Neutrophil (primary cell): ENCODE measurements around the gene OST4.
A peak's percentile ranks its signal among the peaks of the same experiment; 100 is the strongest.

Experiments used
- H3K27ac ChIP-seq: fragments of 200-600 bp; sonication (generic); 2 replicates; pipeline ENCODE4 v1.5.1; 2016; ENCODE audit warnings: mild to moderate bottlenecking, moderate library complexity
- H3K27me3 ChIP-seq: fragments of 200-600 bp; sonication (generic); 2 replicates; pipeline ENCODE4 v1.6.0; 2016; ENCODE audit warnings: mild to moderate bottlenecking
- H3K36me3 ChIP-seq: fragments of 200-600 bp; sonication (generic); 2 replicates; pipeline ENCODE4 v1.5.1; 2017
- H3K4me1 ChIP-seq, 2 experiments: fragments of 200-600 bp in 1 of 2; sonication (generic) in 1 of 2; 1 replicate in 1 of 2; 2 replicates in 1 of 2; pipeline versions ENCODE4 v1.5.1 to v1.6.1; 2013 to 2016; ENCODE audit warnings: low read depth in 1 of 2, low read length in 1 of 2, mild to moderate bottlenecking in 1 of 2, moderate library complexity in 1 of 2; ENCODE audit not compliant: control insufficient read depth in 1 of 2, insufficient read depth in 1 of 2
- H3K4me3 ChIP-seq, 2 experiments: fragments of 200-600 bp in 1 of 2; sonication (generic) in 1 of 2; 1 replicate in 1 of 2; 2 replicates in 1 of 2; pipeline ENCODE4 v1.5.1; 2013 to 2016; ENCODE audit warnings: low read depth in 1 of 2, low read length in 1 of 2, mild to moderate bottlenecking in 1 of 2, moderate library complexity in 1 of 2
- H3K9me3 ChIP-seq: fragments of 200-600 bp; sonication (generic); 2 replicates; pipeline ENCODE4 v1.5.1; 2016
- TF ChIP-seq, protein P1 (sequence below): fragments of 200-600 bp; sonication (generic); IDR thresholded peaks from 2 replicates; pipeline ENCODE4 v1.5.1; 2016; ENCODE audit warnings: antibody characterized with exemption

The OST4 gene

DNA sequence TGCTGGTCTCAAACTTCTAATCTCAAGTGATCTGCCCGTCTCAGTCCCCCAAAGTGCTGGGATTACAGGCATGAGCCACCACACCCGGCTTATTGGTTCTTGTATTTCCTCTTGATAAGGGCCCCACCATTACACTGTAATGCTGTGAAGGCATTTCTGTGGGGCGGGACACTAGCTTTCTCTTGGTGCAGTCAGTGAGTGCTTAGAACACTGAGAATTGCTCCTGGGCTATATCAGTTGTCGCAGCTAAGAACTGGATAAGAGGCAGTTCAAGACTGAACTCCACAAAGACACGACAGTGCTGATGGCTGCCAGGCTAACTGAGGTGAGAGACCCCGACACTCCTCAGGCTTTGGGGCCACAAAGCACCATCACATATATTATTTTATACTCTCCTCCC lies 17.2 kb upstream of the OST4 start:
- H3K27me3 ChIP-seq, result no peaks in the 10 kb centered on the region
- no peaks in the 10 kb centered on the region for H3K36me3 ChIP-seq
- H3K27ac ChIP-seq, result no peak overlapping the region
- peaks cover 21 to 23% of the 10 kb centered on the region in 2 experiments for H3K4me1 ChIP-seq
- TF ChIP-seq, protein P1, sequence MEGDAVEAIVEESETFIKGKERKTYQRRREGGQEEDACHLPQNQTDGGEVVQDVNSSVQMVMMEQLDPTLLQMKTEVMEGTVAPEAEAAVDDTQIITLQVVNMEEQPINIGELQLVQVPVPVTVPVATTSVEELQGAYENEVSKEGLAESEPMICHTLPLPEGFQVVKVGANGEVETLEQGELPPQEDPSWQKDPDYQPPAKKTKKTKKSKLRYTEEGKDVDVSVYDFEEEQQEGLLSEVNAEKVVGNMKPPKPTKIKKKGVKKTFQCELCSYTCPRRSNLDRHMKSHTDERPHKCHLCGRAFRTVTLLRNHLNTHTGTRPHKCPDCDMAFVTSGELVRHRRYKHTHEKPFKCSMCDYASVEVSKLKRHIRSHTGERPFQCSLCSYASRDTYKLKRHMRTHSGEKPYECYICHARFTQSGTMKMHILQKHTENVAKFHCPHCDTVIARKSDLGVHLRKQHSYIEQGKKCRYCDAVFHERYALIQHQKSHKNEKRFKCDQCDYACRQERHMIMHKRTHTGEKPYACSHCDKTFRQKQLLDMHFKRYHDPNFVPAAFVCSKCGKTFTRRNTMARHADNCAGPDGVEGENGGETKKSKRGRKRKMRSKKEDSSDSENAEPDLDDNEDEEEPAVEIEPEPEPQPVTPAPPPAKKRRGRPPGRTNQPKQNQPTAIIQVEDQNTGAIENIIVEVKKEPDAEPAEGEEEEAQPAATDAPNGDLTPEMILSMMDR, result no peak
- H3K9me3 ChIP-seq, result no peaks in the 10 kb centered on the region
- no peak overlapping the region for H3K4me3 ChIP-seq

DNA sequence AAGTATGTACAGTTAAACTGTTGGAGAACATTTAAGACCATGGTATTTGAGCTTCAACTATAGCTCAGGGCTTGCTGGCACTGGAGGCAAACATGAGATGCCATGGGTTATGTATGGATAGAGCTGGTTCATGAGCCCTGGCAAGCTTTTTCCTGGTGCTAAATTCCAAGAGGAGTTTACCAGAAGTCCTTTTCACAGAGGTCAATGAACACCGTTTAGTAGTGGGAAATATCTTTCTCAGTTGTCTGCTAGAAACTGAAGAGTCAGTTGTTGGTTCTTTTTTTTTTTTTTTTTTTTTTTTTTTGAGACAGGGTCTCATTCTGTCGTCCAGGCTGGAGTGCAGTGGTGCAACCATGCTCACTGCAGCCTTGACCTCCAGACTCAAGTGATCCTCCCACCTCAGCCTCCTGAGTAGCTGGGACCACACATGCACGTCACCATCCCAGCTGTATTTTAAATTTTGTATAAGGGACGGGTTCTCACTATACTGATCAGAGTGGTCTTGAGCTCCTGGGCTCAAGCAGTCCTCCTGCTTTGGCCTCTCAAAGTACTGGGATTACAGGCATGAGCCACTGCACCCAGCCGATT lies 16.5 kb upstream of the OST4 start:
- peaks cover 22 to 28% of the 10 kb centered on the region in 2 experiments for H3K4me1 ChIP-seq
- H3K36me3 ChIP-seq, result no peaks in the 10 kb centered on the region
- H3K27ac ChIP-seq, result no peak overlapping the region
- no peaks in the 10 kb centered on the region for H3K9me3 ChIP-seq
- no peak overlapping the region for H3K4me3 ChIP-seq
- H3K27me3 ChIP-seq, result no peaks in the 10 kb centered on the region
- TF ChIP-seq, protein P1, result no peak

DNA sequence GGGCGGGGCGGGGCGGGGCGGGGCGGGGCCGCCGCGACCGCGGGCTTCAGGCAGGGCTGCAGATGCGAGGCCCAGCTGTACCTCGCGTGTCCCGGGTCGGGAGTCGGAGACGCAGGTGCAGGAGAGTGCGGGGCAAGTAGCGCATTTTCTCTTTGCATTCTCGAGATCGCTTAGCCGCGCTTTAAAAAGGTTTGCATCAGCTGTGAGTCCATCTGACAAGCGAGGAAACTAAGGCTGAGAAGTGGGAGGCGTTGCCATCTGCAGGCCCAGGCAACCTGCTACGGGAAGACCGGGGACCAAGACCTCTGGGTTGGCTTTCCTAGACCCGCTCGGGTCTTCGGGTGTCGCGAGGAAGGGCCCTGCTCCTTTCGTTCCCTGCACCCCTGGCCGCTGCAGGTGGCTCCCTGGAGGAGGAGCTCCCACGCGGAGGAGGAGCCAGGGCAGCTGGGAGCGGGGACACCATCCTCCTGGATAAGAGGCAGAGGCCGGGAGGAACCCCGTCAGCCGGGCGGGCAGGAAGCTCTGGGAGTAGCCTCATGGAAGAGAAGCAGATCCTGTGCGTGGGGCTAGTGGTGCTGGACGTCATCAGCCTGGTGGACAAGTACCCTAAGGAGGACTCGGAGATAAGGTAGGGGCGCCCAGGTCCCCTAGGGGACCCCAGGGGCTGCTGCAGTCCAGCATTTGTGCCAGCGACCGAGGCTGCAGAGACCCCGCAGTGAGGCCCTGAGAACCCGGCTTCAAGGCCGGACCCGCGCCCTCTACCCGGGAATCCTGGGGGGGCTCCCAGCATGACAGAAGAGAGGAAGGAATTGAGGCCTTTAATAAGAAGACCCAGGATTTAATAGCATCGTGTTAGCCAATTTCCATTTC lies 15.5 kb upstream of the OST4 start, which contains the start of gene KHK:
TSS of gene KHK (plus strand) at position 49 of the 870 bp plus-strand sequence. CDS start at position 537, 488 bp downstream.
- Histone ChIP-seq H3K27ac (peak within 1 kb of the TSS; percentile 82), H3K4me1 (peaks cover 31 to 38% of the 10 kb centered on the region in 2 experiments), H3K36me3 (no peaks in the 10 kb centered on the region), H3K4me3 (peak within 1 kb of the TSS; percentile 77 to 87), H3K9me3 (no peaks in the 10 kb centered on the region), H3K27me3 (no peaks in the 10 kb centered on the region)
- TF ChIP-seq, protein P1, result no peak

DNA sequence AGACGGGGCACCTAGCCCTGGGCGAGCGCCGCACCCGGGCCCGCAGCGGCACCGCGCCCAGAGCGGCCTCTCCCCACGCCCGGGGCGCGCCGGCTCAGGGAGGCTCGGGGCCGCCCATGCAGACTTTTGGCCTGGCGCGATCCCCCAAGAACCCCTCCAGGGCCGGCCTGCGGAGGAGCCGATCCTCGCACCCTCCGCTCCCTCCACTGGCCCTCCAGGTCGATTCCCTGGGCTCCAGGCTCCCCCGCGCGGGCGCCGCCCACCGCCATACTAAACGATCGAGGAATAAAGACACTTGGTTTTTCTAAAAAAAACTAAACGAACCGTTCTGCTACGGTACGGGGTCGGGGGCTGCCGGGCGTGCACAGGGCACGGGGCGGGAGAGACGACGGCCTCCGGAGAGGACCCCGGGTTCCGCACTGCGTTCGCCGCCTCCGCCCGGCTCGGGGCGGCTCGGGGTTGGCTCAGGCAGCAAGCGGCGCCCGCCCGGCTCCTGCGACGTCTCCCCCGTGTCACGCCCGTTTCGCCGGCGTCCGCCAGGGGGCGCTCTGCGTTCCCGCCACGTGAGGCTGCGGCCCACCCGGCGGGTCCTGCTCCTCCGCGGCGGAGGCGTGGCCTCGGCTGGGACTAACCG lies 14.8 kb upstream of the OST4 start:
- H3K9me3 ChIP-seq, result no peaks in the 10 kb centered on the region
- peak overlapping the region; percentile 82 for H3K27ac ChIP-seq
- H3K4me3 ChIP-seq, result peak overlapping the region; percentile 77 to 87
- no peaks in the 10 kb centered on the region for H3K27me3 ChIP-seq
- H3K4me1 ChIP-seq, result peaks cover 39 to 45% of the 10 kb centered on the region in 2 experiments
- TF ChIP-seq, protein P1, result peak; percentile 98
- no peaks in the 10 kb centered on the region for H3K36me3 ChIP-seq

DNA sequence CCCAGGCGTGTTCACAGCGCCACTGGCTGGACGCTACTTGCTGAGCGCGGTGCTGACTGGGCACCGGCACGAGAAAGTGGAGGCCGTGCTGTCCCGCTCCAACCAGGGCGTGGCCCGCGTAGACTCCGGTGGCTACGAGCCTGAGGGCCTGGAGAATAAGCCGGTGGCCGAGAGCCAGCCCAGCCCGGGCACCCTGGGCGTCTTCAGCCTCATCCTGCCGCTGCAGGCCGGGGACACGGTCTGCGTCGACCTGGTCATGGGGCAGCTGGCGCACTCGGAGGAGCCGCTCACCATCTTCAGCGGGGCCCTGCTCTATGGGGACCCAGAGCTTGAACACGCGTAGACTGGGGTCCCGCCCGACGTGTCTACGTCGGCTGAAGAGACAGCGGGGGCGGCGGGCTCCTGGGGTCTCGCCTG lies 14.2 kb upstream of the OST4 start:
- Histone ChIP-seq H3K4me1 (peaks cover 44 to 50% of the 10 kb centered on the region in 2 experiments), H3K36me3 (no peaks in the 10 kb centered on the region), H3K27ac (peak overlapping the region; percentile 82), H3K9me3 (no peaks in the 10 kb centered on the region), H3K27me3 (no peaks in the 10 kb centered on the region), H3K4me3 (peak overlapping the region; percentile 77 to 87)
- TF ChIP-seq, protein P1, result no peak
